ENCODE measurements around the gene PDZRN3. TPM values are rescaled to one million over a fixed set of nuclear protein-coding genes. Genes with fewer than 3 reads are reported as not detected.
A peak's percentile ranks its signal among the peaks of the same experiment; 100 is the strongest.

The PDZRN3 gene
- total RNA-seq, 1 experiment from 2014 or later: 3.4 TPM

GRCh38 chr3:73623346-73623745 is 1.4 kb downstream of the PDZRN3 start:
- DNase-seq (ENCODE audit: low spot score): no peak

DNA sequence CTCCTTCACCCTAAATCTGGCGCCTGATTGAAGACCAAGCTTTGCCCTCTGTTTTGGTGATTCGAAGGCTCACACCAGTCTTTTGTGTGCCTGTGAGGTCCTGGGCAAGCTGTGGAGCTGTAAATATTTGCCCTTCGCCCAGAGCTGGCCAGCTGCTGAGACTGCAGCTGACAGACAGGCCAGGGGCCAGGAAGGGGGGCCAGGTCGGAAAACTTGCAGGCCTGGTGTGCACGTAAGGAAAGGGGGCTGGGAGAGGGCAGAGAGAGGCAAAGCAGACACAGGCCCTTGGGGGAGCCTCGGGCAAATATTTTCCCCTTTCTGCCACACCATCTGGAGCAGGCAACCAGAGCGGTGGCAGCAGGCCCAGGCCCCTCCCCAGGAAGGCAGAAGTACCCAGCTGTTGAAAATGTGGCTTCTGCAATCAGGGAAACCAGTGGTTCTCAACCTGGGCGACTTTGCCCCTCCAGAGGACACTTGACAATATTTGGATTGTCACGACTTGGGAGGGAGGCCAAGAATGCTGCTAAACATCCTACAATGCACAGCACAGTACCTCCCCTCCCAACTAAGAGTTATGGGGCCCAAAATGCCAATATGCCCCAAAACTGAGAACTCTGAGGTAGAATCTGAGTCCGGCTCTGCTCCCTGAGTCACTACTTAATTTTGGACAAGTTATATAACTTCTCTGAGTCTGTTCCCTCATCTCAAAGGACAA is 2.5 kb downstream of the PDZRN3 start:
- peak; percentile 48 for DNase-seq (ENCODE audit: low spot score)

GRCh38 chr3:73621388-73621787 is 3.4 kb downstream of the PDZRN3 start:
- no peak for DNase-seq (ENCODE audit: low spot score)

- no peak for DNase-seq (ENCODE audit: low spot score)
Observed at GRCh38 chr3:73618461-73618860, 6.3 kb downstream of the PDZRN3 start.

DNA sequence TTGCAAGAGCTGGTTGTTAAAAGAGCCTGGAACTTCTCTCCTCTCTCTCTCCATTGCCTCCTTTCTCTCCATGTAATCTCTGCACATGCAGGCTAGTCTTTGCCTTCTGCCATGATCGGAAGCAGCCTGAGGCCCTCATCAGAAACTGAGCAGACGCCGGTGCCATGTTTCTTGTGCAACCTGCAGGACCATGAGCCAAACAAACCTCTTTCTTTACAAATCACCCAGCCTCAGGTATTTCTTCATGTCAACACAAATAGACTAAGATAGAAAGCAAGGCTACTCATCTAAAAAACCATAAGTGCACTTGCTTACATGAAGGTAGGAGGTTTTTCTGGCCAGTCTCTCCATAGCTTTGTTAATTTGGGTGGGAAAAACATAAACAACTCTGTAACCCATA is 8.7 kb downstream of the PDZRN3 start:
- DNase-seq (ENCODE audit: low spot score): no peak

GRCh38 chr3:73614419-73614818 is 10.3 kb downstream of the PDZRN3 start:
- no peak for DNase-seq (ENCODE audit: low spot score)

GRCh38 chr3:73611176-73611575 is 13.6 kb downstream of the PDZRN3 start:
- DNase-seq (ENCODE audit: low spot score): no peak

DNA sequence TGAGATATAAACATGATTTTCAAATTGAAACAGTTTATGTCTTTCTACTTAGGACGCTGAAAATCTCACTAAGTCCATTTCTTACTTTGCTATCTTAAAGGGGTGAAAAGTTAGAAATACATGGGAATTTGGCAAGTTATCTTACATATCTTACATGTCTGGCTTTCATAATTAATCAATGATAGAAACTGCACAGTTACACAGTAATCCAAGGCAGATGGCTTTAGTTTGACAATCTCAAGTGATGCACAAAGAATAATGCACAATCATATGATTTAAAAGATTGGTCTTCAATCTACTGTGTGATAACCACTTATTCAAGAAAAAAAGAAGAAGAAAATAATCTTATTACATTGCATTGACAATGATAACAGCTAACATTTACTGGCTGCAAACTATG is 14.2 kb downstream of the PDZRN3 start:
- no peak for DNase-seq (ENCODE audit: low spot score)

GRCh38 chr3:73609655-73610054 is 15.1 kb downstream of the PDZRN3 start:
- no peak for DNase-seq (ENCODE audit: low spot score)

- no peak for DNase-seq (ENCODE audit: low spot score)
Observed at GRCh38 chr3:73609315-73609641, 15.5 kb downstream of the PDZRN3 start.

DNA sequence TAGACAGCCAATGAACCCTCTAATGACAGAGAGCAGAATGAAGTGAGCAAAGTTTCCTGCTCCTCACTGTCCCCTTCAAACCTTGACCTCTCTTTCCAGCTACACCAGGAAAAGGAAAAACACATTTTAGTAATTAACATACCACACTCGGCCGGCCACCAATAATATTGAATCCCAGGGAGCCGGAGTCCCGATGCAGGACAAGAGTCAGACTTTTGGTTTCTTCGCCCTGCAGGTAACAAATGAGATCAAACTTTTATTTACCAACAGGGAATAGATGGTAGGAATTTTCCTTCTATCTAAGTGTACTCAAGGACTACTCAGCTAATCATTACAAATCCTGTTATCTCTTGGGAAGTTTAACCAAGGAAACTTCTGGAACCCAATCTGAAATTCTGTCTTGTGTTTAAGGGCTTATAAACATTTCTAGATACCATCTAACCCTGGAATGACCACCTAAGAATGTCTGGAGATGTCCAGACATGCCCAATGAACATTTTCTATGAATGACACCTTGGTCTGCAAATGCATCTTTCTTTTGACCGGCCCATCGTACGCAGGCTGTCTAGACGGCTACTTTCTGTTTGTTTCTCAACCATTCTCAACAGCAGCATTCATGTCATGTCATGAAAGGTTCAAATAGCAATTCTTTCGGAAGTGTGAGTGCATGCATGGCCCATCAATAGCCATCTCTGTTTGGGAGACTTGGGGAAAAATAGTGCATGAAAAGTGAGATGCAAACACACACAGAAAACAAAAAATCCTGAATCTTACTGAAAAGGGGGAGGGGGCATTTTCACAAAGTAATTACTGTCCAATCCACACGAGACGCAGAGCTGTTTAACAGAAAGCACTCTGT is 16.1 kb downstream of the PDZRN3 start:
- no peak for DNase-seq (ENCODE audit: low spot score)

- no peak for DNase-seq (ENCODE audit: low spot score)
Observed at GRCh38 chr3:73605861-73606260, 18.9 kb downstream of the PDZRN3 start.

DNA sequence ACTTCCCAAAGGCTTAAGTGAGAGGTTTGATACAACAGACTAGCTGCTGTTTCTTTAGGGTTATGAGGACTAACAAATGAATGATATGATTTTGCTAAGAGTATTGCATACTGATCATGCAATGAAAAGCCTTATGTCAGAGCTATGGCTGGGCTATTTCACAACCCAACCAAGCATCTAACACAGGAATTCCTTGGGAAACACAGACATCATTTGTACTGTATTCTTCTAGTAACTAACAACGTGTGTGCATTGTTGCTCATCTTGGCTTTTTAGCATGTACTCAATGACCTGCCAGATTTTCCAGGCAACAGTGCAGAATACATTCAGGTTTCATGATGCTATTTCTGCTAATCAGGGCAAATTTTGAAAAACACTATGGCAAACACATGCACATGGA is 19.3 kb downstream of the PDZRN3 start:
- no peak for DNase-seq (ENCODE audit: low spot score)

- no peak for DNase-seq (ENCODE audit: low spot score)
Observed at GRCh38 chr3:73604451-73604850, 20.3 kb downstream of the PDZRN3 start.

GRCh38 chr3:73603762-73604171 is 21.0 kb downstream of the PDZRN3 start:
- no peak for DNase-seq (ENCODE audit: low spot score)

- no peak for DNase-seq (ENCODE audit: low spot score)
Observed at GRCh38 chr3:73602170-73602569, 22.6 kb downstream of the PDZRN3 start.

- DNase-seq (ENCODE audit: low spot score): no peak
Observed at GRCh38 chr3:73601481-73601880, 23.3 kb downstream of the PDZRN3 start.

- DNase-seq (ENCODE audit: low spot score): no peak
Observed at GRCh38 chr3:73601011-73601410, 23.7 kb downstream of the PDZRN3 start.

GRCh38 chr3:73600293-73600938 is 24.3 kb downstream of the PDZRN3 start:
- DNase-seq (ENCODE audit: low spot score): no peak

DNA sequence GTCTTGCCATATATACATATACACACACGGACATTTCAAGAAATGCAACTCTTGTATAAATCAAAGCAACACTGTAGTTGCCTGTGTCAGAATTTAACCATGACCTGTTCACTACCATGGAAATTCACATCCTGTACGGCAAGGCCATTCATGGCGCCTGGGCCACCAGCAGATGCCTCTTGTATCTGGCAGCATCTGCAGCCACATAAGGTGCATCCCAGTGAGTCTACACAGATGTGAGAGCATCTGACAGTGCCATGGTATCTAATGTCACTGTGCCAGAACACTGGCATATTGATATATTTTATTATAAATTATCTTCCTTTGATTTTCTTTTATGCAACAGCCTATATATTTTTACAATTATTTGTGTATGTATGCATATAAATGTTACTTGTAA is 25.1 kb downstream of the PDZRN3 start:
- DNase-seq (ENCODE audit: low spot score): no peak

DNA sequence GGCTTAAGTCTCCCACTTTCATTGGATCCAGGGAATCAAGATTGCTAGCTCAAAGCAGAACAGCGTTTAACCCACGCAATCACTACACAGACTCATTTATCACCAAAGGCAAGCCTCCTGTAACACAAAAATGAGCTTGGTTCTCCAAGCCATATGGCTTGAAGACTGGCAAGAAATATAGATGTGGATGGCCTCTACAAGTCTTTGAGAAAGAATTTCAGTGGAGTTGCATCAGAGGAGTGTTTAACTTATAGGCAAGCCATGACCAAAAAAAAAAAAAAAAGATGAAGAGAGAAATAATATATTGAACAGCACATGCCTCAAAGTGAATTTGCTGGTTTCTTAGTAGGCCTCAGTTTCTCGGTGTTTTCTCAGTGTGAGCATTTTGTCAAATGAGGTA is 27.3 kb downstream of the PDZRN3 start:
- no peak for DNase-seq (ENCODE audit: low spot score)

- DNase-seq (ENCODE audit: low spot score): no peak
Observed at GRCh38 chr3:73592154-73593144, 32.3 kb downstream of the PDZRN3 start.
